HG02678 (cell line): Measurements from ENCODE around the gene ZNF493.
A peak's percentile ranks its signal among the peaks of the same experiment; 100 is the strongest.

Source experiments
- ATAC-seq: cut with Tn5 transposase; IDR thresholded peaks from one replicate; pipeline ENCODE4 v1.9.1; 2021; ENCODE audit warnings: mild to moderate bottlenecking, moderate library complexity; ENCODE audit not compliant: unreplicated experiment

The ZNF493 gene

GRCh38 chr19:21462540-21462939, 65.6 kb downstream of the ZNF493 start:
- no peak for ATAC-seq

DNA sequence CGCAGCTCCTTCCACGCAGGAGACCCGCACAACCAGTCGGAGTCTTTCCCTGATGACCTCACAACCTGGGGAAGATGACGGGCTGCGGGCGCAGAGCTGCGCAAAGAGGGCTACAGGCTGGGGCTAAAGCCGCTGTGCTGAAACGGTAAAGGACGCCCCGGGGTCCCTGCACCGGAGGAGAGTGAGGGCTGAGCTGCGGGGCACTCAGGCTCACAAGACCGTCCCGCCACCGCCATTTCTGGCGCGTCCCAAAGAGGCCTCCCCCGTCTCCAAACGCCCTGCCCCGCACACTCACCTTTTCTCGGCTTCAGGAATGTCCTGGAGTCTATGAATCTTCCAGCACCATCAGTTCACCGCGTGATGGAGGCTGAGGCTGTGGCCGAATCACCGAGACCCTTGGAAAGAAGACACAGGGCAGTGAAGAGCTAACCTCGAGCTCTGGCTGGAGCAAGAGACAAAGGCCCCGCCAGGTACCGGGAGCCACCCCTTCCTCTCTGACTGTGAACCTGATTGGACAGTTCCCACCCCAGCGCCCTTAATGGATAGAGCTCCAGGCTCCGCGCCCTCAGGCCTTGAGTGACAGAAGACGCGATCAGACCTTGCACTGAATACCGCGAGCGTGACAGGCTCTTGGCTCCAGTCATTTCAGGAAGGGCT, 66.6 kb downstream of the ZNF493 start:
- peak; percentile 83 for ATAC-seq

- no peak for ATAC-seq
Observed at GRCh38 chr19:21466627-21467026, 69.7 kb downstream of the ZNF493 start.

DNA sequence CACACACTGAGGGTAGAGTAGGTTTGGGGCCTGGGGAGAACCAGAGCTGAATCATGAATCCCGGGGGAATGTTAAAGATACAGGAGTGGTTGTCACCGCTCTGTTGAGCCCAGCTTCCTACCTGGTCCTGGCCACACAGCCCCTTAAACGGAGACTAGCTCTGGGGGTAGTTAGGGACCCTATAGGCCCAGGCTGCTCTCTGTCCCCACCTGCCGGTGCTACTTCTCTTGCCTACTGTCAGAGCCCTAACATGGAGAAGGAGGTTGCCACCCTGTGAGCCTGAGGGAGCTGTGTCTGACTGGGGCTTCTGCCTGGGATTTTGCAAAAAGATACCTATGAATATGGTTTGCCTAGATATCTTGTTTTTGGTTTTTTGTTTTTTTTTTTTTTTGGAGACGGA, 71.9 kb downstream of the ZNF493 start:
- no peak for ATAC-seq

DNA sequence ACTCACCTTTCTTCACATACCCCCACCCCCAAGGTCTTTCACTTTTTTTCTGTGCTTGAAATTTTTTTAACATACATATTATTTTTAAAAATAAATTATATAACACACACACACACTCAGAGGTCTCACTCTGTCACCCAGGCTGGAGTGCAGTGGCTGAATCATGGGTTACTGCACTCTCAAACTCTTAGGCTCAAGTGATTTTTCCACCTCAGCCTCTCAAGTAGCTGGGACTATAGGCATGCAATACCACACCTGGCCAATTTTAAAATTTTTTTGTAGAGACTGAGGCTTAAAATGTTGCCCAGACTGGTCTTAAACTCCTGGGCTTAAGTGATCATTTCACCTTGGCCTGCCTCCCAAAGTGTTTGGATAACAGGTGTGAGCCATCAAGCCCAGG, 75.6 kb downstream of the ZNF493 start:
- no peak for ATAC-seq

- peak; percentile 83 for ATAC-seq
Observed at GRCh38 chr19:21474671-21475181, 77.8 kb downstream of the ZNF493 start.
